Measurements from ENCODE around the gene PCYT2. TPM values are rescaled to one million over a fixed set of nuclear protein-coding genes. Genes with fewer than 3 reads are reported as not detected.

Gene PCYT2
- total RNA-seq, 1 donor, result 67.0 TPM

- Histone ChIP-seq H3K27me3 (ENCODE audit: insufficient read depth, low read length) (no peaks in the 10 kb centered on the region), H3K9me3 (ENCODE audit: low read depth, low read length) (no peaks in the 10 kb centered on the region), H4K20me1 (ENCODE audit: insufficient read depth, low read length) (peaks cover 48% of the 10 kb centered on the region), H3K4me3 (ENCODE audit: insufficient read depth, low read length) (peak overlapping the region; percentile 92), H3K27ac (ENCODE audit: low read depth, low read length) (peak overlapping the region; percentile 37), H3K79me2 (ENCODE audit: insufficient read depth, low read length) (peaks cover 52% of the 10 kb centered on the region), H2AFZ (ENCODE audit: low read length) (no peak overlapping the region), H3K36me3 (ENCODE audit: insufficient read depth, low read length) (peaks cover 49% of the 10 kb centered on the region), H3K4me2 (ENCODE audit: insufficient read depth, low read length) (peak overlapping the region; percentile 88), H3K4me1 (ENCODE audit: insufficient read depth, low read length) (peaks cover 23% of the 10 kb centered on the region)
- no peak for TF ChIP-seq CTCF (IDR thresholded peaks at IDR 0.05; ENCODE audit: extremely low read depth, low read depth, low read length)
- peak; percentile 95 for DNase-seq (ENCODE audit: insufficient read length, low spot score, missing footprints)
Observed at GRCh38 chr17:81868674-81869220, 42.5 kb downstream of the PCYT2 start.

GRCh38 chr17:81867991-81868673 is 43.1 kb downstream of the PCYT2 start:
- peak overlapping the region; percentile 51 for H3K27ac ChIP-seq (ENCODE audit: low read depth, low read length)
- no peak overlapping the region for H2AFZ ChIP-seq (ENCODE audit: low read length)
- peaks cover 58% of the 10 kb centered on the region for H3K79me2 ChIP-seq (ENCODE audit: insufficient read depth, low read length)
- H3K9me3 ChIP-seq (ENCODE audit: low read depth, low read length), result no peaks in the 10 kb centered on the region
- H3K36me3 ChIP-seq (ENCODE audit: insufficient read depth, low read length), result peaks cover 55% of the 10 kb centered on the region
- H3K4me3 ChIP-seq (ENCODE audit: insufficient read depth, low read length), result no peak overlapping the region
- H3K4me2 ChIP-seq (ENCODE audit: insufficient read depth, low read length), result no peak overlapping the region
- TF ChIP-seq CTCF (IDR thresholded peaks at IDR 0.05; ENCODE audit: extremely low read depth, low read depth, low read length), result no peak
- DNase-seq (ENCODE audit: insufficient read length, low spot score, missing footprints), result peak; percentile 78
- peaks cover 26% of the 10 kb centered on the region for H3K4me1 ChIP-seq (ENCODE audit: insufficient read depth, low read length)
- H4K20me1 ChIP-seq (ENCODE audit: insufficient read depth, low read length), result peaks cover 48% of the 10 kb centered on the region
- H3K27me3 ChIP-seq (ENCODE audit: insufficient read depth, low read length), result no peaks in the 10 kb centered on the region

GRCh38 chr17:81867170-81867990 is 43.8 kb downstream of the PCYT2 start:
- TF ChIP-seq CTCF (IDR thresholded peaks at IDR 0.05; ENCODE audit: extremely low read depth, low read depth, low read length), result no peak
- Histone ChIP-seq H3K4me2 (ENCODE audit: insufficient read depth, low read length) (no peak overlapping the region), H2AFZ (ENCODE audit: low read length) (no peak overlapping the region), H3K27me3 (ENCODE audit: insufficient read depth, low read length) (no peaks in the 10 kb centered on the region), H4K20me1 (ENCODE audit: insufficient read depth, low read length) (peaks cover 48% of the 10 kb centered on the region), H3K36me3 (ENCODE audit: insufficient read depth, low read length) (peaks cover 60% of the 10 kb centered on the region), H3K27ac (ENCODE audit: low read depth, low read length) (peak overlapping the region; percentile 41), H3K4me1 (ENCODE audit: insufficient read depth, low read length) (peaks cover 32% of the 10 kb centered on the region), H3K79me2 (ENCODE audit: insufficient read depth, low read length) (peaks cover 64% of the 10 kb centered on the region), H3K9me3 (ENCODE audit: low read depth, low read length) (no peaks in the 10 kb centered on the region), H3K4me3 (ENCODE audit: insufficient read depth, low read length) (no peak overlapping the region)
- DNase-seq (ENCODE audit: insufficient read length, low spot score, missing footprints), result peak; percentile 78

Measured in osteoblast (primary cell).